Measurements from ENCODE around the gene LHX8. TPM values are rescaled to one million over a fixed set of nuclear protein-coding genes. Genes with fewer than 3 reads are reported as not detected.

LHX8 gene
- total RNA-seq = not detected in 2 replicates
- not detected for total RNA-seq (2013)
- not detected in 2 replicates for polyA plus RNA-seq
- not detected in 2 replicates for polyA minus RNA-seq

DNA sequence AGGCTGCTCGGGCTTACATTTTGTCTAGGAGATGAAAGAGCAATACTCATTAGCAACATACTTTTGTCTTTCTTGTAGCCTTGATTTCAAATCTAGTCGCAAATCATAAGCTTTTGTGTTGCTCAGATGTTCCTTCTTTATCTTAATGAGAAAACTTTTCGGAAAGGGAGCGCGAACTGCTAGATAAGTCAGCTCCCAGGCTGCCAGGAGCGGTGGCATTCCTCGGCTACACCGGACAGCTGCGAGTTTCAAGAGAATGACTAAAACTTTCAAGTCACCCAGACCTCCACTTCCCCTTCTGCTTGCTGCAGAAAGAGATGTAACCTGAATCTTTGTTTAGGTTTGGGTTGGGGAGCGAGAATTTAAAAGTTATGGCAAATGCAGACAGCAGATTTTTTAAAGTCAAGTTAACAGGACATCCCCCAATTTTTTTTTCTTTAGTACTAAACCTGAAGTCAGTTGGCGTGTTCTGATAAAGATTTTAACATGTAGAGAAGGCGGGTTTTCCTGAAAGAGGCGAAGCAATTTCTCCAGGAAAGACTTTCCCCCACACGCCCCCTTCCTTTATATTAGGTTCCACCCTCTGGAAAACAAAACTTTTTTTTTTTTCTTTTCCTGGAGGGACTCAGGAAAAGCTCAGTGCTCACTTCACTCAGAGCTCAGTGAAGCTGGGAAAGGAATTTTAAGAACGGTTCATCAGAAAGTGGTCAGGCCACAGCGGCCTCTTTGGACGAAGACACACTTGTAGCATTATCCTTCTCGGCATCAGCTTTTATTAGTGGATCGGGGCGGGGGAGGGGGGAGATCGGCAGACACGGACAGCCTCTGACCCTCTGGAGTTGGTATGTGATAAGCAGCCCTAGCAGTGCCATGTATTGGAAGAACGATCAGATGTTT is at the start of gene LHX8:
LHX8 (plus strand) TSS at position 639 of the 897 bp plus-strand sequence. CDS start 2,227 bp downstream, outside the sequence.
- no peaks in the 10 kb centered on the region for H3K79me2 ChIP-seq (ENCODE audit: control insufficient read depth, insufficient read depth, low read length)
- H3K9me3 Mint-ChIP-seq (ENCODE audit: insufficient read depth) = no peaks in the 10 kb centered on the region
- peaks cover 7 to 23% of the 10 kb centered on the region in 2 donors for H3K4me1 ChIP-seq (ENCODE audit: control insufficient read depth in 2 of 2, insufficient read depth in 2 of 2, low read length in 2 of 2)
- peak within 1 kb of the TSS; percentile 83 for H3K4me3 Mint-ChIP-seq
- ChIA-PET POLR2A (no interaction called here), CTCF (interaction anchor here (0.6 to 0.7 kb wide), 2 partner anchors 18 to 400 kb away, joined by 3 to 5 read pairs; no protein-coding TSS in a partner anchor)
- peaks cover 72% of the 10 kb centered on the region for H3K27me3 Mint-ChIP-seq
- peaks cover 26% of the 10 kb centered on the region for H3K4me1 Mint-ChIP-seq
- peak within 1 kb of the TSS; percentile 65 for H3K4me2 ChIP-seq (replicated peaks; ENCODE audit: low read depth, low read length, poor library complexity, severe bottlenecking)
- peaks cover 0 to 72% (median 49%) of the 10 kb centered on the region in 4 experiments for H3K27me3 ChIP-seq (replicated peaks in 1 of 4; ENCODE audit: control extremely low read depth in 1 of 4, control insufficient read depth in 3 of 4, insufficient read depth in 4 of 4, low read length in 3 of 4)
- 10% methylated on average over 17 of the region's 23 CpGs for WGBS (ENCODE audit: insufficient coverage)
- no peak for ATAC-seq (ENCODE audit: low read depth)
- no peak within 1 kb of the TSS for H3K27ac ChIP-seq (ENCODE audit: low read length in 2 of 2)
- DNase-seq = peak; percentile 23
- peak within 1 kb of the TSS; percentile 29 for H3K9ac ChIP-seq (ENCODE audit: low read length)
- no peaks in the 10 kb centered on the region for H3K36me3 ChIP-seq (replicated peaks in 1 of 2; ENCODE audit: control extremely low read depth in 1 of 2, control insufficient read depth in 1 of 2, extremely low read depth in 1 of 2, insufficient read depth in 2 of 2, low read length in 1 of 2)
- no peaks in the 10 kb centered on the region for H4K20me1 ChIP-seq (ENCODE audit: control insufficient read depth, insufficient read depth, low read length, poor library complexity, severe bottlenecking)
- peak within 1 kb of the TSS; percentile 31 for H2AFZ ChIP-seq (ENCODE audit: insufficient read depth, low read depth, low read length, poor library complexity, severe bottlenecking)
- intact Hi-C loops (cut with micrococcal nuclease) = no loop called here
- TF ChIP-seq, protein P1, sequence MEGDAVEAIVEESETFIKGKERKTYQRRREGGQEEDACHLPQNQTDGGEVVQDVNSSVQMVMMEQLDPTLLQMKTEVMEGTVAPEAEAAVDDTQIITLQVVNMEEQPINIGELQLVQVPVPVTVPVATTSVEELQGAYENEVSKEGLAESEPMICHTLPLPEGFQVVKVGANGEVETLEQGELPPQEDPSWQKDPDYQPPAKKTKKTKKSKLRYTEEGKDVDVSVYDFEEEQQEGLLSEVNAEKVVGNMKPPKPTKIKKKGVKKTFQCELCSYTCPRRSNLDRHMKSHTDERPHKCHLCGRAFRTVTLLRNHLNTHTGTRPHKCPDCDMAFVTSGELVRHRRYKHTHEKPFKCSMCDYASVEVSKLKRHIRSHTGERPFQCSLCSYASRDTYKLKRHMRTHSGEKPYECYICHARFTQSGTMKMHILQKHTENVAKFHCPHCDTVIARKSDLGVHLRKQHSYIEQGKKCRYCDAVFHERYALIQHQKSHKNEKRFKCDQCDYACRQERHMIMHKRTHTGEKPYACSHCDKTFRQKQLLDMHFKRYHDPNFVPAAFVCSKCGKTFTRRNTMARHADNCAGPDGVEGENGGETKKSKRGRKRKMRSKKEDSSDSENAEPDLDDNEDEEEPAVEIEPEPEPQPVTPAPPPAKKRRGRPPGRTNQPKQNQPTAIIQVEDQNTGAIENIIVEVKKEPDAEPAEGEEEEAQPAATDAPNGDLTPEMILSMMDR (IDR thresholded peaks at IDR 0.05) = no peak
- TF ChIP-seq EZH2 (IDR thresholded peaks at IDR 0.05; ENCODE audit: borderline replicate concordance, insufficient read depth, low read depth, low read length, poor library complexity, severe bottlenecking) = no peak
- H3K4me3 ChIP-seq (ENCODE audit: control extremely low read depth in 1 of 5, extremely low read depth in 1 of 5, insufficient read depth in 1 of 5, low read depth in 2 of 5, low read length in 4 of 5) = peak within 1 kb of the TSS in 2 of 5 experiments; percentile 42 to 43
- no peak within 1 kb of the TSS for H3K27ac Mint-ChIP-seq
- H3K9me3 ChIP-seq (ENCODE audit: control extremely low read depth in 1 of 3, control insufficient read depth in 2 of 3, insufficient read depth in 1 of 3, low read length in 2 of 3) = peaks cover 0 to 52% (median 2%) of the 10 kb centered on the region in 3 donors

DNA sequence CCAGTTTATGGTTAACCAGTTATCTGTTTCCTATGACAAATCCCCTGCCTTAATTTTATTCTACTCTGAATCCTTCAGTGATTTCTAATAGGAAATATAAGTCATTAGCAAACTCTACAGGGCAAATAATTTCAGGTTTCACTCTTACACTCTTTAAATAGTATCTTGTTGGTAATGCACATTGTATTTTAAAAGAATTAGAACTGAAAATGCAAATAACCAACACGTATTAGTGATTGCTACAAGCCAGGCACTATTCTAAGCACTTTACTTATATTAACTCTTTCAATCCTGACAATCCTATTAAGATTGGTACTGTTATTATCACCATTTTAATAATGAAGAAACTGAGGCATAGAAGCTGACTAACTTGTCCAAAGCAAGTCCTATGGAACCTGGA is 48.3 kb upstream of the LHX8 start:
- DNase-seq (no peak), ATAC-seq (ENCODE audit: low read depth) (no peak)
- ChIA-PET POLR2A (no interaction called here), CTCF (no interaction called here)
- no CpG with 5 or more reads among the region's 1 CpG for WGBS (ENCODE audit: insufficient coverage)
- no peaks in the 10 kb centered on the region for H3K27me3 Mint-ChIP-seq
- intact Hi-C loops (cut with micrococcal nuclease) = no loop called here
- no peak overlapping the region for H3K27ac Mint-ChIP-seq
- H3K9me3 ChIP-seq (ENCODE audit: control extremely low read depth in 1 of 3, control insufficient read depth in 2 of 3, insufficient read depth in 1 of 3, low read length in 2 of 3) = no peaks in the 10 kb centered on the region
- TF ChIP-seq, protein P1 (IDR thresholded peaks at IDR 0.05) = no peak
- no peak for TF ChIP-seq EZH2 (IDR thresholded peaks at IDR 0.05; ENCODE audit: borderline replicate concordance, insufficient read depth, low read depth, low read length, poor library complexity, severe bottlenecking)
- H3K9ac ChIP-seq (ENCODE audit: low read length) = no peak overlapping the region
- H3K4me1 Mint-ChIP-seq = no peaks in the 10 kb centered on the region
- no peak overlapping the region for H2AFZ ChIP-seq (ENCODE audit: insufficient read depth, low read depth, low read length, poor library complexity, severe bottlenecking)
- H4K20me1 ChIP-seq (ENCODE audit: control insufficient read depth, insufficient read depth, low read length, poor library complexity, severe bottlenecking) = no peaks in the 10 kb centered on the region
- H3K27ac ChIP-seq (ENCODE audit: low read length in 2 of 2) = no peak overlapping the region
- no peaks in the 10 kb centered on the region for H3K9me3 Mint-ChIP-seq (ENCODE audit: insufficient read depth)
- no peaks in the 10 kb centered on the region for H3K79me2 ChIP-seq (ENCODE audit: control insufficient read depth, insufficient read depth, low read length)
- no peaks in the 10 kb centered on the region for H3K36me3 ChIP-seq (replicated peaks in 1 of 2; ENCODE audit: control extremely low read depth in 1 of 2, control insufficient read depth in 1 of 2, extremely low read depth in 1 of 2, insufficient read depth in 2 of 2, low read length in 1 of 2)
- no peaks in the 10 kb centered on the region for H3K4me1 ChIP-seq (ENCODE audit: control insufficient read depth in 2 of 2, insufficient read depth in 2 of 2, low read length in 2 of 2)
- no peak overlapping the region for H3K4me3 Mint-ChIP-seq
- no peak overlapping the region for H3K4me3 ChIP-seq (ENCODE audit: control extremely low read depth in 1 of 5, extremely low read depth in 1 of 5, insufficient read depth in 1 of 5, low read depth in 2 of 5, low read length in 4 of 5)
- no peak overlapping the region for H3K4me2 ChIP-seq (replicated peaks; ENCODE audit: low read depth, low read length, poor library complexity, severe bottlenecking)
- no peaks in the 10 kb centered on the region for H3K27me3 ChIP-seq (replicated peaks in 1 of 4; ENCODE audit: control extremely low read depth in 1 of 4, control insufficient read depth in 3 of 4, insufficient read depth in 4 of 4, low read length in 3 of 4)
